GM12874 (cell line): Measurements from ENCODE around the gene ZDHHC20.

Source experiments
- CTCF ChIP-seq: IDR thresholded peaks from 2 replicates; pipeline ENCODE4 v1.5.1; 2011; ENCODE audit warnings: low read depth, mild to moderate bottlenecking, control low read depth, low read length, moderate library complexity; ENCODE audit not compliant: insufficient read depth

Gene ZDHHC20

GRCh38 chr13:21359855-21360254 is 99.2 kb downstream of the ZDHHC20 start:
- TF ChIP-seq CTCF: no peak

- no peak for TF ChIP-seq CTCF
Observed at GRCh38 chr13:21355304-21355703, 103.8 kb downstream of the ZDHHC20 start.

- no peak for TF ChIP-seq CTCF
Observed at GRCh38 chr13:21354721-21355120, 104.4 kb downstream of the ZDHHC20 start.

- TF ChIP-seq CTCF: no peak
Observed at GRCh38 chr13:21348488-21349120, 110.5 kb downstream of the ZDHHC20 start.

- TF ChIP-seq CTCF: no peak
Observed at GRCh38 chr13:21347753-21348318, 111.3 kb downstream of the ZDHHC20 start.

GRCh38 chr13:21344662-21345176 is 114.4 kb downstream of the ZDHHC20 start:
- no peak for TF ChIP-seq CTCF

DNA sequence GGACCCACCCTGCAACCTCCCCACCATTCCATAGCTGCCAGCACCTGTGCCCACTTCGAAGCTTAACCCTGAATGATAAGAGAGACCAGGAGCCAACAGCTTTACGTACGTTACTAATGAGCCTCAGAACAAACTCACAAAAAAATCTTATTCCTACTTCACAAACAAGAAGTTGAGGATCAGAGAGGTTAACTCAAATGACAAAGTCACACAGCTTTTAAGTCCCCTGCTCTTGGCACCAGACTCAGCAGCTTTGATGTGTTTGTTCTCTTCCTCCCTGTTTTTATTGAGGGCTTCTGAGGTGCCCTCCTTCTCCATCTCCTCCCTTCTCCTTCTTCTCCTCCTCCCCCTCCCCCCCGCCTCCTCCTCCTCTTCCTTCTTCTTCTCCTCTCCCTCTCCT is 115.4 kb downstream of the ZDHHC20 start:
- no peak for TF ChIP-seq CTCF
